GM20431 (cell line): Measurements from ENCODE around the gene TMIGD1.

Experiments
- in situ Hi-C: fragments of 300-500 bp; cut with MseI, MboI; formaldehyde crosslinking; loops from one replicate; pipeline ENCODE4 v1.15.0; 2020; ENCODE audit warnings: low sequenced_read_pairs; ENCODE audit not compliant: unreplicated experiment

The TMIGD1 gene, protein sequence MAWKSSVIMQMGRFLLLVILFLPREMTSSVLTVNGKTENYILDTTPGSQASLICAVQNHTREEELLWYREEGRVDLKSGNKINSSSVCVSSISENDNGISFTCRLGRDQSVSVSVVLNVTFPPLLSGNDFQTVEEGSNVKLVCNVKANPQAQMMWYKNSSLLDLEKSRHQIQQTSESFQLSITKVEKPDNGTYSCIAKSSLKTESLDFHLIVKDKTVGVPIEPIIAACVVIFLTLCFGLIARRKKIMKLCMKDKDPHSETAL

DNA sequence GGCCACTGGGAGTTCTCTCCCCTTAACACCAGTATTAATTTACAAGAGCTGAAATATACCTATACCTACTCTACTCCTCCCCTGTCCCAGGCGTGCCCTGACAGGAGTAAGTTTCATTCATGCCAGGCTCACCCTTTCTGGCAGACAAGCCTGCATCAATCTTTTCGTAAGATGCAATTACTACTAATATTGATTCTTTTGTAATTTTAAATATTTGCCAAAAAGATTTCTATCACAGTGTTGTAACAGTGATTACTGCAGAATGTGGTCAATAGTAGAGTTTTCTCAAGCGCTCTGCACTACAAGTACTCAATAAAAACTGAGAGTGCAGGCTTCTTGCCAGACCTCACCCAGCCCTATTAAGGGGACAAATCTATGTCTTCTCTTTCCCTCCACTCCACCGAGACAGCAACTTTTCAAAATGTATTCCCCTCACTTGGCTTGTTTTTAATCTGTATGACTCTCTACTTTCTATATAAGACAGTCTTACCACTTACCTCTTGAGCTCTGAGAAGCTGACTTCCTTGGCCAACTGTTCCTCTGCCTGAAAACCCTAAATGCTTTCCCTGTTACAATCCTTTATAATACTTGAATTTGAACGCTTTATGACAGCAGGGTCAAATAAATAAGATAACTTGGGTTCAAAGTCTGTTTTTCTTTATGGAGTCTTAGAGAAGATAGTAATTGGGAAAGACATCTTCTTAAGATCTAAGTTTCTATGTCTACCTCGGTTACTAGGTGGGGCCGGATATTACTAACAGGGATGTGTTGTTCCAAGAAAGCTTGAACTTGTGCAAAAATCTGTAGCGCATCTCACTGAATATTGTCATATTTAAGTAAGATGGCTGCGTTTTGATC is at the start of gene TMIGD1:
TSS of gene TMIGD1 (minus strand) at position 555 of the 858 bp plus-strand sequence. CDS start 1,924 bp downstream, outside the sequence.
- in situ Hi-C loops: loop anchor here (25.0 kb wide), 1 partner anchor 221 kb away; the partner anchor contains the start of gene NSRP1

DNA sequence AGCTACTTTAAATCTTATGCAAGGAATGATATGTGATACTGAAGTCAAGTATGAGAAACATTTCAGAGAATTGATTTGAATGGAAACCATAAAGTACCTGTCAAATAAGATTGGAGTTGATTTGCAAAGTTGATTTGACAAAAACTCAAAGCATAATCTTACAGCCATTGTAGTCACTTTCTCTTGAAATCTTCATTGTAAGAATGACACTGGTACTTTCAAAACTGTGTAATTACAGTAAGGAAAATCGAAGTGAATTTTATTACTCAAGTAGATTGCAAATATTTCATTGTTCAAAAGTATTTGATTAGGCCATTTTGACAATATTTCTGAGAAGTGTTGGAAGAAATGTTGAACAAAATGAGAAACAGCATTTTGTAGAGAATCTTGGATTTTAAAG is 48.5 kb upstream of the TMIGD1 start:
- in situ Hi-C loops: no loop called here

DNA sequence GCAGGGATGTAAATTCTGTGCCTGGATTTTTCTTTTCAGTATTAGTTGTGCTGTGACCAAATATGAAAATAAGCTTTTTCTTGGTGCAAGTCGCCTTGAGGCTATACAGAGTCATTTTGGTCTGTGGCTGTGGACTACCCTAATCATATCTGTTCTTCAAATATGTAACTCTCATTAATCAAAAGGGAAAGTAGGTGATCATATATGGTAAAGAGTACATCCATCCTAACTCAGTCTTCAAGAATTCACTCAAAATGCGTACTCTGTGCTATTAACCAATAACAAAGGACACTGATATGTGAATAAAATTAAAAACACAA is 47.4 kb upstream of the TMIGD1 start:
- in situ Hi-C loops: no loop called here

DNA sequence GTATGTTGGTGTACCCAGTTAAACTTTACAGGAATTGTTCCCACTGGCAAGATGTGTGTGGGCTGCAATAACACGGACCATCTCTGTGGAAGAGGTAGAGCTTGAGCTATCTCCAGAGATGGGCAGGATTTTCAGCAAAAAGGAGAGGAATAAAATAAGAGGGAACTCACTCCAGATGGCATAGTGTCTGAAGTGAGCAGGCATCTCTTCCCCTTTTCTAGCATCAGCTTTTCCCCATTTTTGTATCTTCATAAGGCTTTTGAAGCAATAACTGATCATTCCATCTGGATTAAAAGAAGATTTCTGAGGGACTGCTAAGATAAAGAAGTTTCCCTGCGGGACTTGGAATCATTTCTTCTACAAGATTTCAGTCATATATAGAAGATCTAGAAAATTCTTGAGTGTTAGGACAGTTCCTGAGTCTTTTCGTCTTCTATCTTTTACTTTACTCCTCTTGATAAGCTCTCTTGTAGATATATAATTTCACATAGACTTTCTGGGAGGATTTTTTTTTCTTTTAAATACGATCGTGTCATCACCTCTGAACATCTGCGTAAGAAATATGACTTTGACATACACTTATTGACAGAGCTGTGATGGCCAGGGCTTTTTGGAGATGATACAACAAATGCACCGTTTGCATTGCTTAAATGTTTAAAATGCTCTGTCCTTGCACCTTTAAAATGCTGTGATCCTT is 46.9 kb upstream of the TMIGD1 start:
- in situ Hi-C loops: no loop called here

DNA sequence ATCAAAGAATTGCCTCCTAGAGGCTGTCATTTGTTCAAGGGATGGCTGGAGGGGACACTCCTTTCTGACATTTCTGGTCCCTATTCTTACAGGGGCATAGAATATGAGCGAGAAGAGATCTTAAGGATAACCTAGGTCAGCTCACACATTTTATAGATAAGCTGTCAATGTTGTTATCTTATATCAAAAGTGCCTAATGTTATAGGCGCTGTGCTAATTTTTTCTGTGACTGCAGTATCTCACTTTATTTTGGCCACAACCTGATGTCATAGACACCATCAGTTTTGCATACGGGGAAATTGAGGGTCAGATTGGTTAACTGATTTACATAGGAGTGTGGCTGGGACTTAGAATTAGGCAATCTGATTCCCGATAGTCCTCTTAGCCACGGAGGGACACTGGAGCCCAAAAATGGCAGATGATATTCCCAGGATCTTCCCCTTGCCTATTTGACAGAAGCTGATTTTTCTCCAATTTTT is 46.1 kb upstream of the TMIGD1 start:
- in situ Hi-C loops: no loop called here

DNA sequence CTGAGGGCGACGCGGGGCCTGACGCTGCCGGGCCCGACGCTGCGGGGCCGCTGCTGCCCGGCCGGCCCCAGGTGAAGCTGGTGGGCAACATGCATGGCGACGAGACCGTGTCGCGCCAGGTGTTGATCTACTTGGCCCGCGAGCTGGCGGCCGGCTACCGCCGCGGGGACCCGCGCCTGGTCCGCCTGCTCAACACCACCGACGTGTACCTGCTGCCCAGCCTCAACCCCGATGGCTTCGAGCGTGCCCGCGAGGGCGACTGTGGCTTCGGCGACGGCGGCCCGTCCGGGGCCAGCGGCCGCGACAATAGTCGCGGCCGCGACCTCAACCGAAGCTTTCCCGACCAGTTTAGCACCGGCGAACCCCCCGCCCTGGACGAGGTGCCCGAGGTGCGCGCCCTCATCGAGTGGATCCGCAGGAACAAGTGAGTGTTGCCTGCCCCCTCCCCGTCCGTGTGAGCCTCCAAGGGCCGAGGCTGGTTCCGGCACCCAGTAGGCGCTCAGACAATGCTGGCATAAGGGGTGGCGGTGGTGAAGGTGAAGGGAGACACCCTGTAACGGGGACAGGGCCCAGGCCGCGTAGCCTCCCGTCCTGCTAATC is 45.5 kb upstream of the TMIGD1 start:
- in situ Hi-C loops: no loop called here

DNA sequence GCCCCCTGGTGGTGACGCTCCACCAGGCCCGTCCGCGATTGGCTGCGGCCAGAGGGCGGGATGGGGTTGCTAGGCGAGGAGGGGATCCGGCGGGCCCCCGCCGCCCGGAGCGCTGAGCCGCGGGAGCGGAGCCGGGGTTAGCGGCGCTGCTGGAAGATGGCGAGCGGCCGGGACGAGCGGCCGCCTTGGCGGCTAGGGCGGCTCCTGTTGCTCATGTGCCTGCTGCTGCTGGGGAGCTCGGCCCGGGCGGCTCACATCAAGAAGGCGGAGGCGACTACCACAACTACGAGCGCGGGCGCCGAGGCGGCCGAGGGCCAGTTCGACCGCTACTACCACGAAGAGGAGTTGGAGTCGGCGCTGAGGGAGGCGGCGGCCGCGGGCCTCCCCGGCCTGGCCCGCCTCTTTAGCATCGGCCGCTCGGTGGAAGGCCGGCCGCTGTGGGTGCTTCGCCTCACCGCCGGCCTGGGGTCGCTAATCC is 45.0 kb upstream of the TMIGD1 start, which contains the start of gene CPD:
TSS of gene CPD (plus strand) at position 103 of the 478 bp plus-strand sequence. CDS start at position 157, 54 bp downstream.
- in situ Hi-C loops: no loop called here

DNA sequence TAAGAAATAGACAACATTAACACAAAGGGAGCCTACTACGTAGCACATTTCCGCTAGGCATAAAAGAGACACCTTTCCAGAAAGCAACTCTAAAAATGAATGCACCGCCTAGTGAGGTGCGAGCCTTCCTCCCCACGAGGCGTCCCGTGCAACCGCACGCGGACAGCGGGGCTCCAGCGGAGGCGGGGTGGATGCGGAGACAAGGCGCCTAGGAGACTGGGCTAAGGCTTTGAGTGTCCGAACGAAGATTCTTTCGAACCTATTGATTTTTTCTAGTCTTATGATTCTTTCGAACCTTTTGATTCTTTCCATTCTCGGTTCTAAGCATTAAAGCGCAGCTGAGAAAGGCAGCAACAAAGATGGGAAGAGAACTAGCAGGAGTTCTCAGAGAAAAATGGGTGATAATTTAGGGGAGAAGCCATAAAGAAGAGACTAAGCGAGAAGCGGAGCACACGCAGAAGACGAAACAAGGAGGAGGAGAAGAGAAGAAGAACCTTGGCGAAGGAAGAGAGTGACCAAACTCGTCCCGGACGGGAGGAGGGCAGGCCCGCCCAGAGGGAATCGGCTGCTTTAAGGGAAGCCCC is 44.5 kb upstream of the TMIGD1 start:
- in situ Hi-C loops: no loop called here

DNA sequence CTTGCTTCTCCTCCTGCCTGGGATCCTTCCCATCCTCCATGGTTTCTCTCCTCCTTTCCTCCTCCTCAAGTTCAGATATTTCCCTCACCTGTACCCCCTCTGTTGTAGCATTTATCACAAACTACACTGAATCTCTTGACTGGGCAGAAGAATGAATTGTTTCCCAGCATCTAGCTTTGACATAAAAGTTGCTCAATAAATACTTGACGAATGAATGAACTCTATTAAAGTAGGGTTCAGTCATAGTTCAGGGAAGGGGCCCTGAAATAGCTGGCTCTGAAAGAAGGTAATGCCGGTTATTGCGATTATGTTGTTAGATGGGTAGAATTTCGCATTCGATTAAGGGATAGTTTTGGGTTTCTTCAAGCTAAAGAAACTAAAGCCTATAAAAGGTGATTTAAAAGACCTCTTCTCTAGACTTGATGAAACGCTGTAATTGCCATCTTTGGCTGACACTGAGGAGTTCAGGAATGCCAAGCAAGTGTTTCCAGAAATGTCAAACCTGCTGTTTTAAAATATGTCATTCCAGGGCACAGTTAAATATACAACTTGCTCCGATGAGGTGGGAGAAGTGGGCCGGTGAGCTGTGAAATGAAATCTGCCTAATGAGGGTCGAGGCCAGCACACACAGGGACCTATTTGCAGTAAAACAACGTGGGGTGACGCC is 43.9 kb upstream of the TMIGD1 start:
- in situ Hi-C loops: no loop called here

DNA sequence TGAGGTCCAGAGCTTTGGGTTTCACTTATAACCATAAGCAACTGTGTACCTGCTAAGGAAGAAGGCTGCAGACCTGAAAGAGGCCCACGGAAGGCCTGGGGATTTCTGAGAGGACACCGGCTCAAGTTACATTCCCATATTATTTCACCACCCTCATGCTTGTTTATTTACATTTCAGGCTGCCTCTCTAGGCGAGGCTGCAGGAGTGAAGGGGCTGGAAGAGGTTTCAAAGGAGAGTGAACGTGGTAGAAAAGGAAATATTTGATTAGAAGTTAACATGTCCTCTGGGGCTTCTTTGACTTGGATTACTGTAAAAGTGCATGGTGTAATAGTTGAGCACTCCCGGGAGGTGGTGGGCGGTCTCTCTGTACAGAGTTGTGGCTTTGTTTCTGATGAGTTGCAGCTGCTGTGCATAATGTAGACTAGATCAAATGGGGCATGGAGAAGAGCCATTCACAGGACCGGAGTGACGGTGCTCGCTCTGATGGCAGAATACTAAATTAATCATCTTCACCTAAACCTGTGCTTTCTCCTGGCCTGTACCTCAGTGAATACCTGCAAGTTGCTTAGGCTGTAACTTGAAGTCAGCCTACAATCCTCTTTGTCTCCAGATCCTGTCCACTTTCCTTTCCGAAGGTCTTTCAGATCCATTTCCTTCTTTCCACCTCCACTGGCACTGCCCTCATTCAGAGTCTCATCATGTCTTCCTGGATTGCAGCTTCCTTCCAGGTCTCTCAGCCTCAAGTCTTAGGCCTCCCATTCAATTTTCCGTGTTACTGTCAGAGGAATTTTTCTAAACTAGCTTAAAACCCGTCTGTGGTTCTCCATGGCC is 43.0 kb upstream of the TMIGD1 start:
- in situ Hi-C loops: no loop called here

DNA sequence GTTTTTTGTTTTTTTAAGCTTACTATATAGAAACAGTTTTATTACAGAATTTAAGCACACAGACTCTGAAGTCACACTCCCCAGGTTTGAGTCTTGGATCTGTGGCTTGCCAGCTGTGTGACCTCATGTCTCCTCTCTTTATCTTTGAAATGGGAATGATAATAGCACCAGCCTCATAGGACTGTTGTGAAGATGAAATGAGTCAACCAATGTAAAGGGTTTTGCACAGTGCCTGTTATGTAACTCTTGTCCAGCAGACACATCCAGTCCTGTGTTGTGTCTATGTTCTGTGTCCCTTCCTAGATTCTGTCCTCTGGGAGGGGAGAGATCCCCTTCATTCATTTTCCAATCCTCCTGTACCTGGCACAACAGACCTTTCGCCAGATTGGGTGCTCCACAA is 41.8 kb upstream of the TMIGD1 start:
- in situ Hi-C loops: no loop called here

DNA sequence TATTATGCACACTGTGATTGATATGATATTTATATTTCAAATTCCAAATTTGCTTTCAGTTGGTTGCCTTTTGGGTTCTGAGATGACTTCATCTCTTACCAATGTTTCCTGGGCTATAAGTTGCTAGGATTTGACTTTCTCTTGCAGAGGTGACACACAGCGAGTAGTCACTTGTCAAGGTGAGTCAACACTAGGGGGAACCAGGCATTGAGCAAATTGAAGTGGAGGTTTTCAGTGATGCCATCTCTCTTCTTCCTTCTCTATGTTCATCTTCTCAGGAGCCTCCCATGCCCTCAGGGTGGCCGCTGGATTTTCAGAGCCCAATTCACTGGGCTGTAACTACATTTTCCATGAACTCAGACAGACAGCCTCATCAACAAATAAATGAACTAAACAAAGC is 38.9 kb upstream of the TMIGD1 start:
- in situ Hi-C loops: no loop called here

DNA sequence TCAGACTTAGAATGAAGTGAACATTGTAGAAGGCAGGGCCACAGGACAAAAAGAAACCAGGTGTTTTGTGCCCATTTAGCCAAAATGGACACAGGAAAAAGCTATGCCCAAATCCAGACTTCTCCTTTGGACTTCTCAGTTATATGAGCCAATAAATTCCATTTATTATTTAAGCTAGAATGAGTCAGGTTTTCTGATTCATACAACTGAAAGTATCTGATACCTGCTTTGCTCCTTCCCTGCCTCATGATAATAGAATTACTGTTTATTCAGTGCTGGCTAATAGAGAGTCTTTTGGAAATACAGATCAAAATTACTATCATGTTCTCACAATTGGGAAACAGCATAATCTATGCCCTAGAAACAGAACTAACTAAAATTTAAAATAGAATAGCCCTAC is 36.1 kb upstream of the TMIGD1 start:
- in situ Hi-C loops: no loop called here

DNA sequence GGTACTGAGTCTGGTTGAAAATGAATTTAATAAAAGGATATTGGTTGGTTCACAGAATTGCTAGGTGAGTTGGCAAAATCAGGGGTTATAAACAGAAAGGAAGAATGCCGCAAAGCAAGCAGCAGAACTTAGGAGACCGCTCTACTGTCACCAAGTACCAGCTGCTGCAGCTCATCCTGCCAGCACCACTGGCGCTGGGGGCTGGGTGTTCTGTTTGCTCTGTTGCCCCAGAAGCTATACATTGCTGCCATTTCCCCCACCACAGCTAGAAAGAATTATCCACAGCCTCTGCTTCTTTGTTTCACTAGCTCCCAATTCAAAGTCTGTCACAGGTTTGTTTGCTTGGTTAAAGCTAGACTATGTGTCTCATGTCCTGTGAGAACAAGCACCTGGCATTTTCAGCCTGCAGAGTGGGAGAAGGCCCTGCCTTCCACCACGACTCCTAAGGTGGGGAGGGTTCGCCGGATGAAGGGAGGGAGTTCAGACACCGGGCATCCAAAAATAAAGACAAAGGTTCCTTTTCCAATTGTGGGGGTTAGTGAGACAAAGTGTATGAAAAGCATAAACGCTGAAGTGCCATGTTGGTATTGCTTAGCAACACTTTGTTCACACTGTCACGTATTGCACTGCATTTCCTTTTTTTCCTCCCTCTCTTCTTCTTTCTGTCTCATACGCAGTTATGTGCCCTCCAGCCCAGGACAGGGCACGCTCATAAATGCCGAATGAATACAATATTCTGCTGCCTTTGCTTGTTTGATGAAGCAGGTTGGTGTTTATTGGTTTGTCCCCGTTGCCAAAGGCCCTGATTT is 35.3 kb upstream of the TMIGD1 start:
- in situ Hi-C loops: no loop called here

DNA sequence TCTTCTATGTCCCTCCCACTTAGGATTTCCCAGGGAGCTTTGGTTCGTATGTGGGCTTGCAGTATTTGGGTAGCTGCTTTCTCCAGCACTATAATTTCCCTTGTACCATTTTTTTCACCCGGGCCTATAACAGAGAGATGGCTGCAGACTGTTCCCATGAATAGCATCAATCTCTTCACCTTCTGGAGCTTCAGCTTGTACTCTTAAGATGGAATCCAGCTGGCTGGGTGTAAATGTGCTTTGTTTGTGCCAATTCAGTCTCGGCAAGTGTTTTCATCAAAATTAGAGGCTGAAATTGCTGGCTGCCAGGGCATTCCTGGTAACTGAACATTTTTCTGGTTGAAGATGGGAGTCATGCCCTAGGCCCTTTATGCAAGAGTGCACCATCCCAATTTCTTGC is 32.7 kb upstream of the TMIGD1 start:
- in situ Hi-C loops: no loop called here

DNA sequence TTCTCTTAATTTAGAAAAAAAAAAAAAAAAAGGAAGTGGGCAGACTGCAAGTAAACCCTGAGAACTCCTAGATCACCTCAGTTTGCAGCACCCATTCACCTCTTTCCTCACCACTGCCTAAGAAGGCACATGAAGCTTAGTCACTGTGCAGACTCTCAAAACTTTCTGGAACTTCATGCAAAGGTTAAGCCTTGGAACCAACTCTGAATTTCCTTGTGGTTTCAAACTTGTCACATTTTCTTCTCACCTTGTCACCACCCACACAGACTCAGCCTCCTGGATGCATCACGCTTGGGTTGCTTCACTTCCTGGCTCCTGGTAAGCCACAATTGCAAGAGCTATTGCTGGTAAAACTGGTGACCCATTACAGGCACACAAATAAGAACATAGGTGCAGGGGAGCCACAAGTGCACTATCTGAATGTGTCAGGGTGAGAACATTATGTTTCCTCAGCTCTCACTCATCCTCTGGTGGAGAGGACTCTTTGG is 29.9 kb upstream of the TMIGD1 start:
- in situ Hi-C loops: no loop called here

DNA sequence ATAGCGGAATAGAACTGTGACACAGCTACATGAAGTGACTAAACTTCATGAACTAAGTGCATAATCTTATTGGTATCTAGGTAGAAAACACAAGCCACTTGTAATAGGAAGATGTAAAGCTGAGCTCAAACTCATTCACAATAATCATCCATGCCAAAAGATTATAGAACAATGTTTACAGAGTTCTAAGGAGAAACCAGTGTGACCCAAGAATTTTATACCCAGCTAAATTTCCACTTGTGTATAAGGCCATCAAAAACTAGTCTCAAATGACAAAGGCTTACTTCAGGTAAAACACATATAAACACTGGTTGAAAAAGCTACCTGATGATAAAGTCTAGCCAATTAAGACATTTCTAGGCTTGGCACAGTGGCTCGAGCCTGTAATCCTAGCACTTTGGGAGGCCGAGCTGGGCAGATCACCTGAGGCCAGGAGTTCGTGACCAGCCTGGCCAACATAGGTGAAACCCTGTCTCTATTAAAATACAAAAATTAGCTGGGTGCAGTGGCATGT is 28.0 kb upstream of the TMIGD1 start:
- in situ Hi-C loops: no loop called here
